Measurements from ENCODE around the gene TEDC1. TPM values are rescaled to one million over a fixed set of nuclear protein-coding genes. Genes with fewer than 3 reads are reported as not detected.

The TEDC1 gene
- total RNA-seq, 2 donors from 2014 or later = 3.5 to 3.9 TPM

- Histone ChIP-seq H3K27me3 (no peaks in the 10 kb centered on the region), H3K36me3 (peaks cover 4% of the 10 kb centered on the region), H3K4me1 (peaks cover 0 to 100% of the 10 kb centered on the region in 2 donors), H3K27ac (peak overlapping the region; percentile 95 to 98), H3K9me3 (no peaks in the 10 kb centered on the region), H3K4me3 (no peak overlapping the region)
- no peak for TF ChIP-seq CTCF (IDR thresholded peaks at IDR 0.05)
- DNase-seq (ENCODE audit: low spot score) = peak; percentile 92
Observed at GRCh38 chr14:105484069-105484996, 6.7 kb upstream of the TEDC1 start.

DNA sequence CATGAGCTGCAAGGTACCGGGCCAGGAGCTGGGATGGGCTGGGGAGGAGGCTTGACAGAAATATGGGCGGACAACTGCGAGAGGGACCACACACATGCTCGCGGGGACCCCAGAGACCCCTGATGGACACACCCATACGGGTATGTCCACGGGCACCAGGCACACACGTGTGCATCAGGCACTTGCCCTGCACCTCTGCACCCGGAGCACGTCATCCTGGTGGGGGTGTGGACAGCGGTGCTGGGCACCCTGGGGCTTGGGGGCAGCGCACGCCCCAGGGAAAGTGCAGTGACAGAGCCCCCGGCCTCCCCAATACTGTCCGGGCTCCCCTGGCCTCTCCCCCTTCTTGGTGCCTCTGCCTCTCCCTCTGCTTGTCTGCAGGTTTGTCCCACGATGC, 6.1 kb upstream of the TEDC1 start:
- Histone ChIP-seq H3K4me1 (peaks cover 0 to 100% of the 10 kb centered on the region in 2 donors), H3K4me3 (no peak overlapping the region), H3K36me3 (no peaks in the 10 kb centered on the region), H3K9me3 (no peaks in the 10 kb centered on the region), H3K27ac (peak overlapping the region; percentile 95 to 98), H3K27me3 (no peaks in the 10 kb centered on the region)
- TF ChIP-seq CTCF (IDR thresholded peaks at IDR 0.05) = no peak
- DNase-seq (ENCODE audit: low spot score) = no peak

DNA sequence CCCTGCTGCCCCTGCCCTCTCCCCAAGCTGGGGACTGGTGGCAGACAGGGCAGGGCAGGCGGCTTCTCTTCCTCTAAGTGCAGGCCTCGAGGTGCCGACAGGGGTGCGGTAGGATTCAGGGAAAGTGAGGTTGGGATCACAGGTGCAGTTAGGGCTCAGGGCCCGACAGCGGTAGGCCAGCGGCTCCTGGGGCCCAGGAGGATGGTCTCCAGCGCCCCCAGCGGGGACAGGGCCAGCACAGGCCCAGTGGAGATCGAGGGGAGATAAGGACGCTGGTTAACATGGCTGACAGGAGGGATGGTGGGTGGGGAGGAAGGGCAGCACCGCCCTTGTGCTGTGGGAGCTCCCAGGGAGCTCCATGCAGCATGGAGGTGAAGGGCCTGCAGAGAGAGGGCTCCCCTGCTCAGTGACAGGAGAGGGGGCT, 5.3 kb upstream of the TEDC1 start:
- no peaks in the 10 kb centered on the region for H3K36me3 ChIP-seq
- peak overlapping the region in 1 of 2 donors; percentile 69 for H3K4me3 ChIP-seq
- H3K4me1 ChIP-seq = peaks cover 0 to 96% of the 10 kb centered on the region in 2 donors
- no peak for DNase-seq (ENCODE audit: low spot score)
- no peaks in the 10 kb centered on the region for H3K9me3 ChIP-seq
- no peaks in the 10 kb centered on the region for H3K27me3 ChIP-seq
- peak overlapping the region; percentile 95 to 98 for H3K27ac ChIP-seq
- peak in 1 of 2 donors; percentile 60 for TF ChIP-seq CTCF (IDR thresholded peaks at IDR 0.05)

- DNase-seq (ENCODE audit: low spot score) = no peak
- Histone ChIP-seq H3K36me3 (no peaks in the 10 kb centered on the region), H3K4me1 (peaks cover 0 to 91% of the 10 kb centered on the region in 2 donors), H3K27me3 (no peaks in the 10 kb centered on the region), H3K9me3 (no peaks in the 10 kb centered on the region), H3K27ac (peak within 1 kb of the TSS; percentile 95 to 98), H3K4me3 (peak within 1 kb of the TSS; percentile 62 to 69)
- peak in 1 of 2 donors; percentile 8 for TF ChIP-seq CTCF (IDR thresholded peaks at IDR 0.05)
Observed at GRCh38 chr14:105486163-105486973, 4.7 kb upstream of the TEDC1 start, which contains the start of gene CRIP1. Gene CRIP1 (plus strand): TSS chr14:105486886. CDS start chr14:105487260, 374 bp downstream.

DNA sequence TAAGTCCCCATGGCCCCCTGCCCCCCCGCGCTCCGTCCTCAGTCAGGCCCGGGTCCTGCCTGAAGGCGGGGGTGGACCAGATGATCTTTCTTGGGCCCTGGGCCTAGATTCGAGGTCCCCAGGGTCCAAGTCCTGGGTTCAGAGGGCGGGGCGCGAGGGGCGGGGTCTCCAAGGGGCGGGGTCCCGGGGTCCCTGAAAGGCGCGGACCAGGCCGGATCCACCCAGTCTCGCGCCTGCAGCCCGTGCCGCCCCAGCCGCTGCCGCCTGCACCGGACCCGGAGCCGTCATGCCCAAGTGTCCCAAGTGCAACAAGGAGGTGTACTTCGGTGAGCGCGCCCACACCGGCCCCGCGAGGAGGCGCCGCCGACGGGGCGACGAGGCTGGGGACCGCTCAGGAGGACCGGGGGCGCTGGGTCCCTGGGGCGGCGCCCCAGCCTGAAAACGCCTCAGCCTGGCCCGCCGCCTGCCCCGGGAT, 4.0 kb upstream of the TEDC1 start:
- Histone ChIP-seq H3K36me3 (no peaks in the 10 kb centered on the region), H3K4me3 (peak overlapping the region; percentile 62 to 69), H3K27ac (peak overlapping the region; percentile 95 to 98), H3K27me3 (no peaks in the 10 kb centered on the region), H3K9me3 (no peaks in the 10 kb centered on the region), H3K4me1 (peaks cover 0 to 91% of the 10 kb centered on the region in 2 donors)
- DNase-seq (ENCODE audit: low spot score) = peak; percentile 83
- no peak for TF ChIP-seq CTCF (IDR thresholded peaks at IDR 0.05)

Data from right atrium auricular region (tissue), 2 donors.